Keratinocyte (primary cell): ENCODE results near the gene RAD18. TPM values are rescaled to one million over a fixed set of nuclear protein-coding genes. Genes with fewer than 3 reads are reported as not detected.

Source experiments
- DNase-seq: peaks from one replicate; pipeline ENCODE4 v3.0.0-alpha.2; 2011; ENCODE audit warnings: low read depth, missing footprints, low spot score
- FAIRE-seq: peaks from 2 replicates; lab custom pipeline; 2011; peaks lifted over from hg19 to GRCh38; lab: Jason Lieb, UNC
- H2AFZ ChIP-seq: 2 replicates; pipeline ENCODE4 v1.6.0; 2012; ENCODE audit warnings: low read length, control low read depth, inconsistent platforms; ENCODE audit not compliant: control insufficient read depth
- H3K27ac ChIP-seq: 2 replicates; pipeline ENCODE4 v1.5.1; 2011; ENCODE audit warnings: low read length; ENCODE audit not compliant: control insufficient read depth, insufficient read depth
- H3K27me3 ChIP-seq: 3 replicates; pipeline ENCODE4 v1.6.0; 2011; ENCODE audit warnings: low read length; ENCODE audit not compliant: control insufficient read depth, insufficient read depth; ENCODE audit errors: extremely low read depth
- H3K36me3 ChIP-seq, 2 experiments: 2 replicates in 1 of 2; 3 replicates in 1 of 2; pipeline ENCODE4 v1.5.1; 2011; ENCODE audit warnings: low read length in 2 of 2, mild to moderate bottlenecking in 1 of 2; ENCODE audit not compliant: control insufficient read depth in 2 of 2, insufficient read depth in 2 of 2; ENCODE audit errors: extremely low read depth in 1 of 2
- H3K4me1 ChIP-seq: 3 replicates; pipeline ENCODE4 v1.5.1; 2011; ENCODE audit warnings: low read length; ENCODE audit not compliant: control insufficient read depth, insufficient read depth; ENCODE audit errors: extremely low read depth
- H3K4me2 ChIP-seq: 3 replicates; pipeline ENCODE4 v1.6.0; 2011; ENCODE audit warnings: low read depth, low read length; ENCODE audit not compliant: control insufficient read depth, insufficient read depth; ENCODE audit errors: extremely low read depth
- H3K4me3 ChIP-seq, 3 experiments: fragments of 200-600 bp in 1 of 3; sonication (generic) in 1 of 3; 2 replicates in 2 of 3; 3 replicates in 1 of 3; pipeline ENCODE4 v1.5.1; 2011 to 2016; ENCODE audit warnings: low read length in 3 of 3, mild to moderate bottlenecking in 3 of 3, control low read depth in 2 of 3, inconsistent platforms in 1 of 3, low read depth in 1 of 3, mixed read lengths in 1 of 3, mixed run types in 1 of 3, moderate library complexity in 1 of 3; ENCODE audit not compliant: control insufficient read depth in 2 of 3, insufficient read depth in 2 of 3; ENCODE audit errors: extremely low read depth in 1 of 3
- H3K79me2 ChIP-seq: 2 replicates; pipeline ENCODE4 v1.6.0; 2012; ENCODE audit warnings: low read length; ENCODE audit not compliant: control insufficient read depth, insufficient read depth
- H3K9ac ChIP-seq: 3 replicates; pipeline ENCODE4 v1.6.0; 2011; ENCODE audit warnings: low read length; ENCODE audit not compliant: control insufficient read depth, insufficient read depth; ENCODE audit errors: extremely low read depth
- H3K9me1 ChIP-seq: 3 replicates; pipeline ENCODE4 v1.6.0; 2011; ENCODE audit warnings: low read length; ENCODE audit not compliant: control insufficient read depth, insufficient read depth; ENCODE audit errors: extremely low read depth
- H3K9me3 ChIP-seq: 2 replicates; pipeline ENCODE4 v1.5.1; 2012; ENCODE audit warnings: low read depth, low read length; ENCODE audit not compliant: control insufficient read depth
- H4K20me1 ChIP-seq: 3 replicates; pipeline ENCODE4 v1.6.0; 2011; ENCODE audit warnings: low read length; ENCODE audit not compliant: control insufficient read depth, insufficient read depth; ENCODE audit errors: extremely low read depth
- CTCF ChIP-seq, 3 experiments: IDR thresholded peaks in 1 of 3; conservative IDR thresholded peaks in 1 of 3; optimal IDR thresholded peaks in 1 of 3; 2 replicates in 2 of 3; 3 replicates in 1 of 3; pipeline versions ENCODE3 to v1.5.1; 2011; ENCODE audit warnings: low read length in 3 of 3, mild to moderate bottlenecking in 3 of 3, moderate library complexity in 2 of 3, control low read depth in 1 of 3, inconsistent platforms in 1 of 3; ENCODE audit not compliant: insufficient read depth in 2 of 3; ENCODE audit errors: extremely low read depth in 1 of 3
- EZH2 ChIP-seq: IDR thresholded peaks from one replicate; pipeline ENCODE4 v1.6.1; 2012; ENCODE audit warnings: inconsistent platforms, mild to moderate bottlenecking, low read length, moderate library complexity
- dilution Hi-C: fragments of 300-500 bp; cut with MboI; formaldehyde crosslinking; loops from one replicate; pipeline ENCODE4 v1.7.0; 2020; ENCODE audit warnings: low sequenced_read_pairs; ENCODE audit not compliant: extremely low pct_ligation_motif_present
- polyA plus RNA-seq, 5 experiments: library from polyadenylated mRNA; depleted of rRNA in 3 of 5; stranded (reverse) in 3 of 5; stranded (forward) in 1 of 5; unstranded in 1 of 5; fragments of >200 nt; gene quantifications; 1 replicate in 1 of 5; 2 replicates in 3 of 5; 3 replicates in 1 of 5; pipeline versions ENCODE4 v1.2.1 to v1.2.3, GENCODE V29; 2011 to 2012; ENCODE audit warnings: missing spikeins in 2 of 5, low read depth in 1 of 5, low replicate concordance in 1 of 5

Gene RAD18
- polyA plus RNA-seq, 1 donor (not counting 4 experiments of a cell fraction or from before 2014, with no cell fraction given), result 16.0 TPM

DNA sequence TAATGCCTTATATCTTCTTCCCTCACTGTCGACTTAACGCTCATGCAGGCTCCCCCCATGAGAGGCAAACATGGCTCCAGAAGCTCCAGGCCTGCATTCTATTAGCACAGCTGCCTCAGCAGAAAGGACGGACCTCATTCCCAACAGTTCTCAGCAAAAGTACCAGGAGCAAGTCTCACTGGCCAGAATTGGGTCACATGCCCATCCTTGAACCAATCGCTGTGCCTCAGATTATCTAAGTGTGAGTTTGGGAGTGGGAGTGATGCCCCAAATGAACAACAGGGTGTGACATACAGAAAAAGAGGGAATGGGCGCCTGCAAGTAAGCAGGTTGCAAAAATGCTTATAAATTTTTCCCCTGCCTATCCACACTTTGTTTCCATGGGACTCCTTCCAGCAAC is 4.3 kb upstream of the RAD18 start:
- FAIRE-seq (no peak), DNase-seq (no peak)
- H3K4me1 ChIP-seq, result peaks cover 25% of the 10 kb centered on the region
- dilution Hi-C loops, result no loop called here
- TF ChIP-seq EZH2, result no peak
- TF ChIP-seq CTCF (optimal IDR thresholded peaks at IDR 0.05 in 1 of 3, IDR thresholded peaks at IDR 0.05 in 1 of 3, conservative IDR thresholded peaks at IDR 0.05 in 1 of 3; ENCODE audit: extremely low read depth in 1 of 3, insufficient read depth in 2 of 3, low read length in 3 of 3), result no peak
- no peaks in the 10 kb centered on the region for H3K9me3 ChIP-seq
- H3K36me3 ChIP-seq, result no peaks in the 10 kb centered on the region
- no peaks in the 10 kb centered on the region for H3K9me1 ChIP-seq
- H3K79me2 ChIP-seq, result peaks cover 7% of the 10 kb centered on the region
- no peaks in the 10 kb centered on the region for H4K20me1 ChIP-seq
- H3K27ac ChIP-seq, result no peak overlapping the region
- no peak overlapping the region for H2AFZ ChIP-seq
- H3K27me3 ChIP-seq, result no peaks in the 10 kb centered on the region
- no peak overlapping the region for H3K4me3 ChIP-seq
- no peak overlapping the region for H3K9ac ChIP-seq
- no peak overlapping the region for H3K4me2 ChIP-seq

GRCh38 chr3:8966820-8967348 is 3.6 kb upstream of the RAD18 start:
- FAIRE-seq, result no peak
- H3K27ac ChIP-seq, result no peak overlapping the region
- H3K9ac ChIP-seq, result no peak overlapping the region
- no peak overlapping the region for H2AFZ ChIP-seq
- H3K36me3 ChIP-seq, result no peaks in the 10 kb centered on the region
- no peaks in the 10 kb centered on the region for H3K27me3 ChIP-seq
- no peak overlapping the region for H3K4me3 ChIP-seq
- peaks cover 31% of the 10 kb centered on the region for H3K4me1 ChIP-seq
- H3K4me2 ChIP-seq, result no peak overlapping the region
- no peaks in the 10 kb centered on the region for H3K9me1 ChIP-seq
- dilution Hi-C loops, result no loop called here
- H4K20me1 ChIP-seq, result no peaks in the 10 kb centered on the region
- H3K9me3 ChIP-seq, result no peaks in the 10 kb centered on the region
- DNase-seq, result no peak
- H3K79me2 ChIP-seq, result peaks cover 13% of the 10 kb centered on the region
- TF ChIP-seq EZH2 (no peak), CTCF (optimal IDR thresholded peaks at IDR 0.05 in 1 of 3, IDR thresholded peaks at IDR 0.05 in 1 of 3, conservative IDR thresholded peaks at IDR 0.05 in 1 of 3; ENCODE audit: extremely low read depth in 1 of 3, insufficient read depth in 2 of 3, low read length in 3 of 3) (no peak)
